Neural cell (in vitro differentiated cells): ENCODE data around the gene CDH20.

Experiments
- SMC3 ChIP-seq: fragments of 450-650 bp; conservative IDR thresholded peaks from 2 replicates; pipeline ENCODE4 v1.6.1; 2014; ENCODE audit warnings: antibody characterized with exemption, mild to moderate bottlenecking, moderate library complexity; ENCODE audit not compliant: poor library complexity
- TAF1 ChIP-seq: IDR thresholded peaks from 2 replicates; pipeline ENCODE4 v1.6.1; 2012; ENCODE audit warnings: low read depth
- TF ChIP-seq, protein P1 (sequence below): fragments of 450-650 bp; IDR thresholded peaks from 2 replicates; pipeline ENCODE4 v1.5.1; 2014; ENCODE audit warnings: antibody characterized with exemption, mild to moderate bottlenecking, moderate library complexity; ENCODE audit not compliant: poor library complexity, severe bottlenecking

DNA sequence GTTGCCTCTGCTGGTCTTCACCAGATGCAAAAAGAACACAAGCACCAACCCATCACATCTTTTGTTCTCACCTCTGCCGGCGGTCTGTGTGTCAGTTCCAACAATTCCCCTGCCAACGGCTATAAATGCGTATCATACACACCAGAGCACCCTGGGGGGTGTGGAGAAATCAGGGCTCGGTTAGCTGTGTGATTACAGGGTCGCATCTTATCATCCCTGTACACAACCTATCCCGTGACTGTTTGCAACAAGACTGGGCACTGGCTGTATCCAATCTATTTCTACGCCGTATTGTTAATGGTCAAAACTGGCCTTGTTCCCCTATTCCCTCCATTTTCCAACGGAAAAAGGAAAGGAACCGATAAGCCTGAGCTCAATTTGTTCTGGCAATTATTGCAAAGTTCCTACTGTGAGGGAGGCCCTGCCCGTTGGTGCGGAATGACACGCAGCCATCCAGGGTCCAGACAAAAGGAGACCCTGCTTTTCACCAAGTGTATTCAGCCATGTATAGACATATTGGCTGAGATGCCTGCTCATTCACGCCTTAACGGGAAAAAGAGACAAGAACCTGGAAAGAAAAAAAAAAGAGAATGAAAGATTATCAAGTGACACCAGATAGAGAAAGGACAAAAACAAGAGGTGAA lies 136.9 kb downstream of the CDH20 start:
- TF ChIP-seq, protein P1, sequence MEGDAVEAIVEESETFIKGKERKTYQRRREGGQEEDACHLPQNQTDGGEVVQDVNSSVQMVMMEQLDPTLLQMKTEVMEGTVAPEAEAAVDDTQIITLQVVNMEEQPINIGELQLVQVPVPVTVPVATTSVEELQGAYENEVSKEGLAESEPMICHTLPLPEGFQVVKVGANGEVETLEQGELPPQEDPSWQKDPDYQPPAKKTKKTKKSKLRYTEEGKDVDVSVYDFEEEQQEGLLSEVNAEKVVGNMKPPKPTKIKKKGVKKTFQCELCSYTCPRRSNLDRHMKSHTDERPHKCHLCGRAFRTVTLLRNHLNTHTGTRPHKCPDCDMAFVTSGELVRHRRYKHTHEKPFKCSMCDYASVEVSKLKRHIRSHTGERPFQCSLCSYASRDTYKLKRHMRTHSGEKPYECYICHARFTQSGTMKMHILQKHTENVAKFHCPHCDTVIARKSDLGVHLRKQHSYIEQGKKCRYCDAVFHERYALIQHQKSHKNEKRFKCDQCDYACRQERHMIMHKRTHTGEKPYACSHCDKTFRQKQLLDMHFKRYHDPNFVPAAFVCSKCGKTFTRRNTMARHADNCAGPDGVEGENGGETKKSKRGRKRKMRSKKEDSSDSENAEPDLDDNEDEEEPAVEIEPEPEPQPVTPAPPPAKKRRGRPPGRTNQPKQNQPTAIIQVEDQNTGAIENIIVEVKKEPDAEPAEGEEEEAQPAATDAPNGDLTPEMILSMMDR, result no peak
- TF ChIP-seq TAF1 (no peak), SMC3 (no peak)
